ENCODE results near the gene PCDHGA2.

Gene PCDHGA2
- long read RNA-seq = 0 reads

- Histone ChIP-seq H3K27ac (replicated peaks) (no peak within 1 kb of the TSS), H3K27me3 (ENCODE audit: insufficient read depth, poor library complexity, severe bottlenecking) (no peaks in the 10 kb centered on the region), H3K4me3 (replicated peaks; ENCODE audit: insufficient read depth, low read length) (no peak within 1 kb of the TSS)
- no peak for TF ChIP-seq POLR2AphosphoS5 (IDR thresholded peaks at IDR 0.05; ENCODE audit: low read depth)
- TF ChIP-seq CTCF (IDR thresholded peaks at IDR 0.05; ENCODE audit: insufficient read depth, low read length) = no peak
- no peak for TF ChIP-seq GABPA (IDR thresholded peaks at IDR 0.05; ENCODE audit: low read depth)
- TF ChIP-seq SPI1 (IDR thresholded peaks at IDR 0.05; ENCODE audit: borderline replicate concordance, low read depth) = no peak
- TF ChIP-seq REST (IDR thresholded peaks at IDR 0.05; ENCODE audit: insufficient replicate concordance, low read depth) = no peak
- no peak for DNase-seq (ENCODE audit: low read depth in 1 of 2, low spot score in 1 of 2)
Measured at GRCh38 chr5:141338538-141339306, at the start of gene PCDHGA2. Gene PCDHGA2 (plus strand): TSS chr5:141338760.

- no peak overlapping the region for H3K27ac ChIP-seq (replicated peaks)
- TF ChIP-seq REST (IDR thresholded peaks at IDR 0.05; ENCODE audit: insufficient replicate concordance, low read depth) (no peak), SPI1 (IDR thresholded peaks at IDR 0.05; ENCODE audit: borderline replicate concordance, low read depth) (no peak), GABPA (IDR thresholded peaks at IDR 0.05; ENCODE audit: low read depth) (no peak)
- H3K27me3 ChIP-seq (ENCODE audit: insufficient read depth, poor library complexity, severe bottlenecking) = no peaks in the 10 kb centered on the region
- no peak overlapping the region for H3K4me3 ChIP-seq (replicated peaks; ENCODE audit: insufficient read depth, low read length)
- no peak for DNase-seq (ENCODE audit: low read depth in 1 of 2, low spot score in 1 of 2)
Measured at GRCh38 chr5:141298376-141298775, 40.2 kb upstream of the PCDHGA2 start.

GRCh38 chr5:141303756-141304155 lies 34.8 kb upstream of the PCDHGA2 start, which contains the start of gene SLC25A2:
Gene SLC25A2 (minus strand): TSS chr5:141304049. CDS start chr5:141303865, 184 bp downstream.
- TF ChIP-seq SPI1 (IDR thresholded peaks at IDR 0.05; ENCODE audit: borderline replicate concordance, low read depth) = no peak
- TF ChIP-seq CTCF (IDR thresholded peaks at IDR 0.05; ENCODE audit: insufficient read depth, low read length) = no peak
- no peak for TF ChIP-seq GABPA (IDR thresholded peaks at IDR 0.05; ENCODE audit: low read depth)
- no peak for TF ChIP-seq POLR2AphosphoS5 (IDR thresholded peaks at IDR 0.05; ENCODE audit: low read depth)
- no peak for TF ChIP-seq REST (IDR thresholded peaks at IDR 0.05; ENCODE audit: insufficient replicate concordance, low read depth)

More at GRCh38 chr5:141303756-141304155, 34.8 kb upstream of the PCDHGA2 start, which contains the start of gene SLC25A2:
- DNase-seq (ENCODE audit: low read depth in 1 of 2, low spot score in 1 of 2) = no peak
- no peaks in the 10 kb centered on the region for H3K27me3 ChIP-seq (ENCODE audit: insufficient read depth, poor library complexity, severe bottlenecking)
- H3K27ac ChIP-seq (replicated peaks) = no peak within 1 kb of the TSS
- H3K4me3 ChIP-seq (replicated peaks; ENCODE audit: insufficient read depth, low read length) = no peak within 1 kb of the TSS

Measured in HL-60 (cell line).